ENCODE results near the gene CDCA5.

Gene CDCA5

DNA sequence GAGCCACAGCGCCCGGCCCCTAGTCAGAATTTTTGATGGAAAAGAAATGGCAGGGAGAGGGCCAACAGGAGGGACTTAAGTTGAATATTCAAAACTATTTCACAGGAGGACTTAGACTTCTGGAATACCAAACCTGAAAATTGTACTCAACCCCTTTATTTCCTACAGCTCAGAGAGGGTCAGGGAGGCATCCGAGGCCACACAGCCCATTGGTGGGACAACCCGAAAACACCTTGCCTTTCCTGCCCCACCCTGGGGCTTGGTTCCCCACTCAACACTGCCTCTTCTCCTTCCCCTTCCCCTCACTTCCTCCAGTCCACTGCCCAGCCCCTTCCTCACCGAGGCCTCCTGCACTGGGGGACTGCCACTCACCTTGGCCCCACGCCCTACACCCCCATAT, 26.8 kb downstream of the CDCA5 start:
- TF ChIP-seq, protein P1, sequence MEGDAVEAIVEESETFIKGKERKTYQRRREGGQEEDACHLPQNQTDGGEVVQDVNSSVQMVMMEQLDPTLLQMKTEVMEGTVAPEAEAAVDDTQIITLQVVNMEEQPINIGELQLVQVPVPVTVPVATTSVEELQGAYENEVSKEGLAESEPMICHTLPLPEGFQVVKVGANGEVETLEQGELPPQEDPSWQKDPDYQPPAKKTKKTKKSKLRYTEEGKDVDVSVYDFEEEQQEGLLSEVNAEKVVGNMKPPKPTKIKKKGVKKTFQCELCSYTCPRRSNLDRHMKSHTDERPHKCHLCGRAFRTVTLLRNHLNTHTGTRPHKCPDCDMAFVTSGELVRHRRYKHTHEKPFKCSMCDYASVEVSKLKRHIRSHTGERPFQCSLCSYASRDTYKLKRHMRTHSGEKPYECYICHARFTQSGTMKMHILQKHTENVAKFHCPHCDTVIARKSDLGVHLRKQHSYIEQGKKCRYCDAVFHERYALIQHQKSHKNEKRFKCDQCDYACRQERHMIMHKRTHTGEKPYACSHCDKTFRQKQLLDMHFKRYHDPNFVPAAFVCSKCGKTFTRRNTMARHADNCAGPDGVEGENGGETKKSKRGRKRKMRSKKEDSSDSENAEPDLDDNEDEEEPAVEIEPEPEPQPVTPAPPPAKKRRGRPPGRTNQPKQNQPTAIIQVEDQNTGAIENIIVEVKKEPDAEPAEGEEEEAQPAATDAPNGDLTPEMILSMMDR (conservative IDR thresholded peaks at IDR 0.05; ENCODE audit: control insufficient read depth, insufficient read depth, low read depth, low read length), result no peak
- no peak for DNase-seq (ENCODE audit: low read depth)
- H3K4me3 ChIP-seq (ENCODE audit: control insufficient read depth, low read depth, low read length), result no peak overlapping the region

DNA sequence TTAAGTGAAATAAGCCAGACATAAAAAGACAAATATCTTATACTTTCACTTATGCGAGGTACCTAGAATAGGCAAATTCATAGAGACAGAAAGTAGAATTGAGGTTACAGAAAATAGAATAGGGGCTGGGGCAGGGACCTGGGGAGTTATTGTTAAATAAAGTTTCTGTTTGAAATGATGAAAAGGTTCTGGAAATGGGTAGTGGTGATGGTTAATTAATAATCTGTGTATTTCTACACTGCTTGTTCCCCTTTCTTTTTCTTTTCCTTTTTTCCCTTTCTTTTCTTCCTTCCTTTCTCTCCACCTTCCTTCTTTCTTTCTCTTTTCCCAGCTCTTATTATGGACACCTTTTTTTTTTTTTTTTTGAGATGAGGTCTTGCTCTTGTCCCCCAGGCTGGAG, 28.3 kb downstream of the CDCA5 start:
- no peak overlapping the region for H3K4me3 ChIP-seq (ENCODE audit: control insufficient read depth, low read depth, low read length)
- no peak for DNase-seq (ENCODE audit: low read depth)
- TF ChIP-seq, protein P1 (conservative IDR thresholded peaks at IDR 0.05; ENCODE audit: control insufficient read depth, insufficient read depth, low read depth, low read length), result no peak

DNA sequence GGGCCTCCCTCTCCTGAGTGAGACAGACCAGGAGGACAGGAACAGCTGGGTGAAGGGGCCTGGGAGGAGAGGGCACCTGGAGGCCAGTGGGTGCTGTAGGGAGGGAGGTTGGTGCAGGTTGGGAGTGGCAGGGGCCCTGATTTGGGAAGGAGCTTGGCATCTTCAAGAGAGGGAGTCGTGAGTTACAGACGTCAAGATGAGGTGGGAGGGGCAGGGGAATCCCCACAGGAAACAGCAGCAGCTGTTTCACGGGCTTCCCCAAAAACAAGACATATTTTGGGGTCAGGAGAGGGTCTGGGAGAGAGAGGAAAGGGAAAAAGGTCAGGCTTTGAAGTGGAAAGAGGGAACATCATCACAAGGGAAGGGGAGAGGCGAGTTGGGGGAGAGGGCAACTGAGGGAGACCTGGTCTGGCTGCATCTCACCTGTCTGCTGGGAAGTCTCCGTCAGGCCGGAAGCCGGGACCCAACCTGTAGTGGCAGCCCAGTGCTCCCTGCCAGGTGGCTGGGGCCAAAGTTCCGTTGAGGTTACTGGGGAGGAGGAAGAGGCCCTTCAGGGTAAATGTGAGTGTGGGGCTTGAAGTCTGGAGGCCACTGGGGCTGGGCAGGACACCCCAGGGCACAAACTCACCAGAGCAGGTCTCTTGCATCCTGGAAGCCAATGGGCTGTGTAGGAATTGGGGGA, 29.9 kb downstream of the CDCA5 start:
- no peak overlapping the region for H3K4me3 ChIP-seq (ENCODE audit: control insufficient read depth, low read depth, low read length)
- DNase-seq (ENCODE audit: low read depth), result no peak
- TF ChIP-seq, protein P1 (conservative IDR thresholded peaks at IDR 0.05; ENCODE audit: control insufficient read depth, insufficient read depth, low read depth, low read length), result no peak

DNA sequence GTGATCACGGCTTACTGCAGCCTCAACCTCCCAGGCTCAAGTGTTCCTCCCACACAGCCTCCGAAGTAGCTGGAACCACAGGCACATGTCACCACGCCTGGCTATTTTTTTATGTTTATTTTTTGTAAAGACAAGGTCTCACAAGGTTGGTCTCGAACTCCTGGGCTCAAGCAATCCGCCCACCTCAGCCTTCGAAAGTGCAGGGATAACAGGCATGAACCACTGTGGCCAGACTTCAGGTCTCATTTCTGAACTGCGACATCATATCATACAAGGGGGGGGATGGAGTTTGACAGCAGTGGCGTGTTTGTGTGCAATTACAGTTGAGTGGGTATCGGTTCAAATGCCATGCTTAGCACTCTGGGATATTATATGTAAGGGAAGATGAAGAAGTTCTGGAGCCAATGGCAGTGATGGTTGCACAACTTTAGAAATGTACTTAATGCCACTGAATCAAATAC, 32.4 kb downstream of the CDCA5 start:
- DNase-seq (ENCODE audit: low read depth), result no peak
- H3K4me3 ChIP-seq (ENCODE audit: control insufficient read depth, low read depth, low read length), result no peak overlapping the region
- TF ChIP-seq, protein P1 (conservative IDR thresholded peaks at IDR 0.05; ENCODE audit: control insufficient read depth, insufficient read depth, low read depth, low read length), result no peak

DNA sequence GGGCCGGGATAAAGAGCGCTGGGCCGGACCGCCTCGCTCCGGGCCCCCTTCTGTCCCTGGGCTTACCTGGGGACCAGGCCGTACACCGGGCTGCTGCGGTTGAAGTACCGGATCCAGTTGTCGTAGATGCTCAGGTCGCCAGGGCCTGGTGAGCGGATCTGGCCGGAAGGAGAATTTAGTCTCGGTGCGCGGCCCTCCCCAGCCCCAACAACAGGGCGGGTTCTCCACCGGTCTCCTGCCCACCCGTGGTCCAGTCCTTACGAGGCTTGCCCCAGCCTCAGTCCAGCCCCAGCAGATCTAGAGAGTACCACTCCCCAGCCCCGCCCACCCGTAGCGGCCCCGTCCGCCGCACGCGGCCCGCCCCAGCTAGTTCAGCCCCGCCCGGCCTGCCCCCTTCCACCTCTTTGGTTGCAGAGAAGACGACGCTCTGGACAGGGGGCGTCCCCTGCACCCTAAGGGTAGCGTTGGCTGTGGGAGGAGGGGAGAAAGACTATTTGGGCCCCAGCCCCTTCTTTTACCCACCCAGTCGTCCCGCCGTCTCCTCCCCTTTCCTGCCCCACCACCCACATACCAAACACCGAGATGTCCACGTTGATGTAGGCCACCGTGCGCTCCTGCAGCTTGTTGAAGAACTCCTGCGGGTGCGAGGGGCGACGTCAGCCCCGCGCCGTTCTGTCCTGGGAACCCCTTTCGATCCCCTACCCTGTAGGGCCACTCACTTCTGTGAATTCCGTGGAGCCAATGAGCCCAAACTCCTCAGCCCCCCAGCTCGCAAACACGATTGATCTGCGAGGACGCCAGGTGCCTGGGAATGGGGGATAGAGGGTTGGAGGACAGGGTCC, 36.0 kb downstream of the CDCA5 start:
- TF ChIP-seq, protein P1 (conservative IDR thresholded peaks at IDR 0.05; ENCODE audit: control insufficient read depth, insufficient read depth, low read depth, low read length), result no peak
- no peak for DNase-seq (ENCODE audit: low read depth)
- peak overlapping the region; percentile 50 for H3K4me3 ChIP-seq (ENCODE audit: control insufficient read depth, low read depth, low read length)

DNA sequence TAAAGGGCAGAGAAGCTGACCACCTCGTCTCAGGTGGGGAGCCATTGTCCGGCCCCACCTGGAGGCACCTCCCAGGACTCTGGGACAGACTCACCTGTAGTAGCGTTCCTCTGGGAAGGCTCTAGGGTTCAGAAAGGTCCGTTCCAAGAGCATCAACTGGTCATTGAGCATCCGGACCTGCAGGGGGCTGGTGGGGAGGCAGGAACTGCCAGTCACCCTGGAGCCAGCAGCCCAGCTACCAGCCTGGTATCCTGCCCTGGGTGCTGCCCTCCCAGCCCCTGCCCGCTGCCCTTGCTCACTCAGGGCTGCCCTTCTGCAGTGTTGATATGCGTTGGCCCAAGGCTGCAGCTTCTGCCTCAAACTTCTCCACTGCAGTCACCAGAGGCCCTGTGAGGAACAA, 38.1 kb downstream of the CDCA5 start:
- no peak overlapping the region for H3K4me3 ChIP-seq (ENCODE audit: control insufficient read depth, low read depth, low read length)
- DNase-seq (ENCODE audit: low read depth), result no peak
- TF ChIP-seq, protein P1 (conservative IDR thresholded peaks at IDR 0.05; ENCODE audit: control insufficient read depth, insufficient read depth, low read depth, low read length), result no peak

Measured in fibroblast of mammary gland (primary cell).